ENCODE measurements around the gene MIA2. TPM values are rescaled to one million over a fixed set of nuclear protein-coding genes. Genes with fewer than 3 reads are reported as not detected.

MIA2 gene
- total RNA-seq, 1 donor from 2014 or later, result 23.5 TPM

GRCh38 chr14:39416072-39416471, 182.4 kb downstream of the MIA2 start:
- no peaks in the 10 kb centered on the region for H3K27me3 Mint-ChIP-seq
- no peak for DNase-seq (ENCODE audit: extremely low spot score, unreplicated experiment)
- H3K36me3 Mint-ChIP-seq, result peaks cover 35% of the 10 kb centered on the region
- peaks cover 20% of the 10 kb centered on the region for H3K9me3 Mint-ChIP-seq
- H3K4me3 Mint-ChIP-seq, result no peak overlapping the region
- TF ChIP-seq, protein P1, sequence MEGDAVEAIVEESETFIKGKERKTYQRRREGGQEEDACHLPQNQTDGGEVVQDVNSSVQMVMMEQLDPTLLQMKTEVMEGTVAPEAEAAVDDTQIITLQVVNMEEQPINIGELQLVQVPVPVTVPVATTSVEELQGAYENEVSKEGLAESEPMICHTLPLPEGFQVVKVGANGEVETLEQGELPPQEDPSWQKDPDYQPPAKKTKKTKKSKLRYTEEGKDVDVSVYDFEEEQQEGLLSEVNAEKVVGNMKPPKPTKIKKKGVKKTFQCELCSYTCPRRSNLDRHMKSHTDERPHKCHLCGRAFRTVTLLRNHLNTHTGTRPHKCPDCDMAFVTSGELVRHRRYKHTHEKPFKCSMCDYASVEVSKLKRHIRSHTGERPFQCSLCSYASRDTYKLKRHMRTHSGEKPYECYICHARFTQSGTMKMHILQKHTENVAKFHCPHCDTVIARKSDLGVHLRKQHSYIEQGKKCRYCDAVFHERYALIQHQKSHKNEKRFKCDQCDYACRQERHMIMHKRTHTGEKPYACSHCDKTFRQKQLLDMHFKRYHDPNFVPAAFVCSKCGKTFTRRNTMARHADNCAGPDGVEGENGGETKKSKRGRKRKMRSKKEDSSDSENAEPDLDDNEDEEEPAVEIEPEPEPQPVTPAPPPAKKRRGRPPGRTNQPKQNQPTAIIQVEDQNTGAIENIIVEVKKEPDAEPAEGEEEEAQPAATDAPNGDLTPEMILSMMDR (conservative IDR thresholded peaks at IDR 0.05), result no peak
- H3K27ac Mint-ChIP-seq, result no peak overlapping the region
- H3K4me1 Mint-ChIP-seq (ENCODE audit: unreplicated experiment), result no peaks in the 10 kb centered on the region

DNA sequence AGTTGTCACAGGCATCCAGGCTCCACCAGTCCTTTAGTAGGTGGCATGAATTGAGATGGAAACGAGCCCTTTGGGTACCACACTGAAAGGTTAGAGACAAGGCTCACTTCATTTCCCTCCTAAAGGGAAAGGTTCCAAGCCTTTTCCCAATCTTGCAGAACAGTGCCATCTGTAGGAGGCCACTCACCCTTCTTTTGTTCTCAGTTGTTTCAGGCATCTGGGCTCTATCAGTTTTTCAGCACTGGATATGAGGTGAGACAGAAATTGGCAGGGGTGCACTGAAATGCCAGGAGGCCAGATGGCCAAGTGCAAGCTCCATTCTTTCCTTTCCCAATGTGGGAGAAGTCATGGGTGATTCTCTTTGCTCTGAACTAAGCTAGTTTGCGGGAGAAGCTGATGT, 183.3 kb downstream of the MIA2 start:
- H3K4me3 Mint-ChIP-seq, result no peak overlapping the region
- peaks cover 20% of the 10 kb centered on the region for H3K9me3 Mint-ChIP-seq
- H3K27ac Mint-ChIP-seq, result no peak overlapping the region
- H3K4me1 Mint-ChIP-seq (ENCODE audit: unreplicated experiment), result no peaks in the 10 kb centered on the region
- TF ChIP-seq, protein P1 (conservative IDR thresholded peaks at IDR 0.05), result no peak
- no peaks in the 10 kb centered on the region for H3K27me3 Mint-ChIP-seq
- DNase-seq (ENCODE audit: extremely low spot score, unreplicated experiment), result no peak
- H3K36me3 Mint-ChIP-seq, result peaks cover 39% of the 10 kb centered on the region

DNA sequence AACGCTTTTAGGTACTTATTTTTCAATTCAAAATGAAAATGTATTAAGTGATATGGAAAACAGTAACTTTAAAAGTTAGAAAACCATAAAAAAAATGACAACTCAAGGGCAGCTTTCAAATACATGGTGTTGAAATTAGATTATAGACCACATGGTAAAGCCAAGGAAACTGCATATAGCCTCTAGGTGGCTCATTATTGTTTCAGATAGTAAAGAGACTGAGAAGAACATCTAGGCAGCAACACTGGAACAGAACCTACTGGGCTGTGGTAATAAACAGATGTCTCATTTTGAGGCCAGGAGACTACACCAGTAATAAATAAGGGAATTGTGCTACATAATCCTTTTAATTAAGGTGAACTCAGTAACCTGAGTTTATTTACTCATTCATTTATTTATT, 185.6 kb downstream of the MIA2 start:
- Mint-ChIP-seq H3K4me3 (no peak overlapping the region), H3K4me1 (ENCODE audit: unreplicated experiment) (peaks cover 5% of the 10 kb centered on the region), H3K9me3 (peaks cover 12% of the 10 kb centered on the region), H3K27me3 (no peaks in the 10 kb centered on the region), H3K27ac (no peak overlapping the region), H3K36me3 (peaks cover 28% of the 10 kb centered on the region)
- TF ChIP-seq, protein P1 (conservative IDR thresholded peaks at IDR 0.05), result no peak
- DNase-seq (ENCODE audit: extremely low spot score, unreplicated experiment), result no peak

DNA sequence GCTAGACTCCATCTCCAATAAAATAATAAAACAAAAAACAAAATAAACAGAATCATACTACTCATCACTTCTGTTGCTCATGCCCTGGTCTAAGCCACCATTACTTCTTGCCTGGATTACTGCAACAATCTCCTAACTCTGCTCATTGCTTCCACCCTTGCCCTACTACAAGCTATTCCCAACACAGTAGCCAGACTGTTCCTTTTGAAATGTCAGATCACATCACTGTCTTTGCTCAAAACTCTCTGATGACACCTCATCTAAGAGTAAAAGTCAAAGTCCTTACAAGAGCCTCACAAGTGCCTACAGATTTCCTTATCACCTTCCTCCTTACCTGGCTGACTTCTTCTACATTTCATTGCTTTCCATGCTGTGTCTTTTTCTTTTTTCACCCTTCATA, 188.5 kb downstream of the MIA2 start:
- Mint-ChIP-seq H3K27me3 (no peaks in the 10 kb centered on the region), H3K4me3 (no peak overlapping the region), H3K36me3 (peaks cover 13% of the 10 kb centered on the region), H3K9me3 (peaks cover 5% of the 10 kb centered on the region), H3K4me1 (ENCODE audit: unreplicated experiment) (peaks cover 13% of the 10 kb centered on the region), H3K27ac (no peak overlapping the region)
- DNase-seq (ENCODE audit: extremely low spot score, unreplicated experiment), result no peak
- TF ChIP-seq, protein P1 (conservative IDR thresholded peaks at IDR 0.05), result no peak

GRCh38 chr14:39423793-39424192, 190.1 kb downstream of the MIA2 start:
- Mint-ChIP-seq H3K4me3 (no peak overlapping the region), H3K4me1 (ENCODE audit: unreplicated experiment) (peaks cover 19% of the 10 kb centered on the region), H3K27me3 (no peaks in the 10 kb centered on the region), H3K9me3 (peaks cover 4% of the 10 kb centered on the region), H3K36me3 (peaks cover 12% of the 10 kb centered on the region), H3K27ac (no peak overlapping the region)
- no peak for DNase-seq (ENCODE audit: extremely low spot score, unreplicated experiment)
- TF ChIP-seq, protein P1 (conservative IDR thresholded peaks at IDR 0.05), result no peak

DNA sequence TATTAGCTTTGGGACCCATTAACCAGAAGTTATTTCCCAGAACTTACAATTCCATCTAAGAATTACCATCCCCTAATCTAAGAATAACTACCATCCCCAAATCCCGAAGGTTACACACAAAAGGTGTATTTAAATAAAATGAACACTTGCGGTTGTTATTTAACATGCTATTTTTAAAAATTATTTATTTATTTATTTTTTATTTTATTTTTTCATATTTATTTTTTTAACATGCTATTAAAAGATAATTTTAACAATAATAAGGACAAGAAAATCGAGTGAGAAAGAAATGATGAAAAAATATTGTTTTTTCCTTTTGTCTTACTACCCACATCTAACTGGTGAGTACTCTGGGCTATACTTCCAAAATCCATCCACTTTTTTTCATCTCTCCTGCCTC, 192.2 kb downstream of the MIA2 start:
- H3K9me3 Mint-ChIP-seq, result no peaks in the 10 kb centered on the region
- H3K4me1 Mint-ChIP-seq (ENCODE audit: unreplicated experiment), result peaks cover 30% of the 10 kb centered on the region
- peaks cover 4% of the 10 kb centered on the region for H3K36me3 Mint-ChIP-seq
- TF ChIP-seq, protein P1 (conservative IDR thresholded peaks at IDR 0.05), result no peak
- no peak overlapping the region for H3K4me3 Mint-ChIP-seq
- no peaks in the 10 kb centered on the region for H3K27me3 Mint-ChIP-seq
- DNase-seq (ENCODE audit: extremely low spot score, unreplicated experiment), result no peak
- peak overlapping the region; percentile 4 for H3K27ac Mint-ChIP-seq

All from type B pancreatic cell (in vitro differentiated cells).